Lower leg skin (tissue), 3 donors: Measurements from ENCODE around the gene AMOTL1.

Source experiments
- POLR2A ChIP-seq, 2 donors: fragments of 450-650 bp; IDR thresholded peaks; one replicate each; pipeline ENCODE4 v1.6.1; 2016 to 2017; ENCODE audit warnings: antibody characterized with exemption in 2 of 2, mild to moderate bottlenecking in 1 of 2, moderate library complexity in 1 of 2
- TF ChIP-seq, protein P1 (sequence below), 3 donors: fragments of 450-650 bp; IDR thresholded peaks; one replicate each; pipeline ENCODE4 v1.5.1; 2016; ENCODE audit warnings: antibody characterized with exemption in 3 of 3, mild to moderate bottlenecking in 3 of 3, moderate library complexity in 2 of 3

DNA sequence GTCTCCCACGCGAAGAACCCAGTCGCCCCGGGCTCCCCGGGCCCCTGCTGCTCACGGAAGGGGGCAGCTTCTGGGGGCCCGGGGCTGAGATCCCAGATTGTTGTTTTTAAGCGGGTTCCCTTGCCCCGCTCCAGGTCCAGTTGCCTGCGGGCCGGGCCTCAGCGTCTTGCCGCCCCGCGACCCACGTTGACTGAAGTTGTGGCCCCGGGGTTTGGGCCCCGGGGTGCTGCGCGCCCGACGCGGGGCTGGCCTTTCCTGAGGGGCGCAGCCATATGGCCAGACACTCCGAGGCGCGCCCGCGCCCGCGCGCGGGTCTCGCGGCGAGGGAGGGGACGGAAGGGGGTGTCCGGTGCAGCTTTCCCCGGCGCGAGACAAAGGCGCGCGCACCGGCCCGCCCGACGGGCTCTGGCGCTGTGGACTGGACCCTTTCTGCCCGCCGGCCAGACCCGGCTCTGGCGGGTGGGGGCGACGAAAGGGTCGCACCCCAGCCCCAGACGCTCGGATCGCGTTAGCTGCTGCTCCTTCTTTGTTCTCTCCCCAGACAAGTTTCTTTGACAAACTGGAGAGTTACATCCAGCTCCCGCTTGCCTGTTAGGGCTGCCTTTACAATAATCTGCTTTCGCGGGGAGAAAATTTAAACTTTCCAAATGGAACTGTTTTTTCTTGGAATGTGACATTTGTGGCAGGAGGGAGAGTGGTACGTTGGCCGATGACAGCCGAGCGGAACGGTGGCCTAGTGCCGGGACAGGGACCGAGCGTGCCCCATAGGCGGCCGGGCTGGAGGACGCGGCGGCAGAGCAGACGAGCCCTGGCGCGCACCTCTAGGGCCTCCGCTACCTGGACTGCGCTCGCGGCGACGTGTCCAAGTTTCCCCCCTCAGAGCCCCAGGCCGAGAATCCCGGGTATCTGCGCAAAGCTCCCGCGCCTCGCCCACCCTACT, 716 bp downstream of the AMOTL1 start:
- TF ChIP-seq, protein P1, sequence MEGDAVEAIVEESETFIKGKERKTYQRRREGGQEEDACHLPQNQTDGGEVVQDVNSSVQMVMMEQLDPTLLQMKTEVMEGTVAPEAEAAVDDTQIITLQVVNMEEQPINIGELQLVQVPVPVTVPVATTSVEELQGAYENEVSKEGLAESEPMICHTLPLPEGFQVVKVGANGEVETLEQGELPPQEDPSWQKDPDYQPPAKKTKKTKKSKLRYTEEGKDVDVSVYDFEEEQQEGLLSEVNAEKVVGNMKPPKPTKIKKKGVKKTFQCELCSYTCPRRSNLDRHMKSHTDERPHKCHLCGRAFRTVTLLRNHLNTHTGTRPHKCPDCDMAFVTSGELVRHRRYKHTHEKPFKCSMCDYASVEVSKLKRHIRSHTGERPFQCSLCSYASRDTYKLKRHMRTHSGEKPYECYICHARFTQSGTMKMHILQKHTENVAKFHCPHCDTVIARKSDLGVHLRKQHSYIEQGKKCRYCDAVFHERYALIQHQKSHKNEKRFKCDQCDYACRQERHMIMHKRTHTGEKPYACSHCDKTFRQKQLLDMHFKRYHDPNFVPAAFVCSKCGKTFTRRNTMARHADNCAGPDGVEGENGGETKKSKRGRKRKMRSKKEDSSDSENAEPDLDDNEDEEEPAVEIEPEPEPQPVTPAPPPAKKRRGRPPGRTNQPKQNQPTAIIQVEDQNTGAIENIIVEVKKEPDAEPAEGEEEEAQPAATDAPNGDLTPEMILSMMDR (IDR thresholded peaks at IDR 0.05) = no peak
- TF ChIP-seq POLR2A (IDR thresholded peaks at IDR 0.05) = no peak
